Measurements from ENCODE around the gene NSD2.
"Not testable (repeated sequence)": the region's sequence is repeated elsewhere in the genome, so short reads cannot be mapped to it uniquely, and the experiment has no call there.

The NSD2 gene

DNA sequence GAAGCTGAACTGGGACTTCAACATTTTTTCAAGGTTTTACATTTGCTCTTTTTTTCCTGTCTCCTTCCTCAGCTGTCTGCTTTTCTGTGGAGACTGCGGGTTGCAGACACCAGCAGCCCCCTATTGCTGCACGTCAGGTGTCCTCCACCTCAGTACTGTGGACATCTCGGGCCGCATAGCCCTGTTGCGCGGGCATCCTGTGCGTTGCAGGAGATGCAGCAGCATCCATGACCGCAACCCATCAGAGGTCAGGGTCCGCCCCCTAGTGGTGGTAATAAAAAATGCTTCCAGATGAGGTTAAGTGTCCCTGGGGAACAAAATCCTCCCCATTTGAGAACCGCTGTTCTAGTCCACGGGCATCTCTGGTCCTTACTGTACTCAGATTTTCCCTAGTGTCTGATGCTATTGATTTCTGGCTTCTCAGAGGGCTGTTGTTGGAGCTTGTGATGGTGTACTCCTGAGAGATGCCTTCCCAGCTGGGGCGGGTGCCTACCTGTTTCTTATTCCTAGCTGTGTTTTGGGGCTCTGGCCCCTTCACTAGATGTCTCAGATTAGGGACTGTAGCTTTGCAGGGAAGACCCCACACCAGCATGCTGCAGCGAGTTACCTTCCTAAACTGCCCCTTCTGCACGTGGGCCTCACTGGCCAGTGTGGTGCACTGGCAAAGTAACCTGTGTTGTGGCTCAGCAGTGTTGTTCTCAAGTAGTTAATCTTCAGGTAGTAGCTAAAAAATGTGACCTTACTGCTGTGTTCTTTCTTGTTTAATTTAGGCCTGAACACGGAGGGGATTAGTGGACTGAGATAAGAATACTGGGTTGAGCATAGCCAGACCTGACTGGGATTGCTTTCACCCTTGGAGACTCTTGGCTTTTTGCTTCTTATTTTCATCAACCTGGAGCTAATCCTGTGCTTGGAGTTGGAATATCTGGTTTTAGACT, 28.2 kb downstream of the NSD2 start:
- DNase-seq: peak; percentile 84

DNA sequence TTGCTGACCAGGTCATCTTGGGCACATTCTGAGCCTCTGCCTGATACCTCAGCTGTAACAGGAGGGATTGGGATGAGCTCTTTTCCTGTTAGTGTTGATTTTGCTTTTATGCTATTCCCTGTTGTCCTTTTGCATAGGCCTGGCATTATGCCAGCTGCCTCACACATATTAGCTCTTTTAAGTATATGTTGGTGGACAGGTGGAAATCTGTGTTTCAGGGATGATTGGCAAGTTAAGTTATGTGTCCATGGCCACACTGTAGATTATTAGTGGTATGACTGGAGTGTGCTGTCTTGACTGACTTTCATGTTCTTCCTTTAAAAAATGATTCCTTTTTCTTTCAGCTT, 28.9 kb downstream of the NSD2 start:
- DNase-seq: no peak

GRCh38 chr4:1900624-1901023, 29.4 kb downstream of the NSD2 start:
- no peak for DNase-seq

DNA sequence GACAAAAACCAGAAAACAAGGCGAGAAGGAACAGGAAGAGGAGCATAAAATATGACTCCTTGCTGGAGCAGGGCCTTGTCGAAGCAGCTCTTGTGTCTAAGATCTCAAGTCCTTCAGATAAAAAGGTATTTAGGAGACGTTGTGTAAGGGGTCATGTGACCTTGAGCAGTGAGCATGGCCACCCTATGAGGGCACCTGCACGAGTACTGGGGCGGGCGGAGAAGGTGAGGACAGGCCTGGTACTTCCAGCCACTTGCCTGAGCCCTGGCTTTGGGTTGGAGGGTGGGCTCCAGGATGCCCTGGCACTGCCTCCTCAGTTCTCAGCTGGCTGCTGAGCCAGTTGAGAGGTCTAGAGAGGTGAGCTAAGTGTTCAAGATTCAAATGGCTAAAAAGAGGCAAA, 29.9 kb downstream of the NSD2 start:
- no peak for DNase-seq

DNA sequence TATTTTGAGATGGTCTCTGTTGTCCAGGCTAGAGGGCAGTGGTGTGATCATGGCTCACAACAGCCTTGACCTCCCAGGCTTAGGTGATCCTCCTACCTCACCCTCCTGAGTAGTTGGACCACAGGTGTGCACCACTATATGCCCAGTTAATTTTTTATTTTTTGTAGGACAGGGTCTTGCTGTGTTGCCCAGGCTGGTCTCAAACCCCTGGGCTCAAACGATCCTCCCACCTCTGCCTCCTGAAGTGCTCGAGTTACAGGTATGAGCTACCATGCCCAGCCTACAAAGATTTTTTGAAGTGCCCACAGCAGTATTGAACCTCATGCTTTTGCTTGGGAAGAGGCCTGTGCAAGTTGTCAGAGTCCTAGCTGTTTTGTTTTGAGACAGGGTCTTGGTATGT, 31.1 kb downstream of the NSD2 start:
- DNase-seq: no peak

DNA sequence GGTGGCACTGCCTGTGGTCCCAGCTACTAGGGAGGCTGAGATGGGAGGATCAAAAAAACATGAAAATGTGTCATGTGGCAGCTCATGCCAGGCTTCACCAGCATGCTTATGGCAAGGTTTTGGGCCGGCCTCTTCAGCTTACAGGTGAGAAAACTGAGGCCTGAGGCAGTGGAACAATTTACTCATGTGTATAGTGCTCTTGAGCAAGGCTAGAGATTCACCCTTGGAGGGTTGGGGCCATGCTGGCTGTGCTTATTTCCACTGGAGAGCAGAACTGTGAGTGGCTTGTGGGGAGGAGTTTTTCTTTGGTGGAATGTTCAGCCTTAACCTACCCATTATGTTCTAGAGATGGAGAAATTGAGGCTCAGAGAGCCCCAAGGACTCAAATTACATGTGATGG, 31.8 kb downstream of the NSD2 start:
- no peak for DNase-seq

DNA sequence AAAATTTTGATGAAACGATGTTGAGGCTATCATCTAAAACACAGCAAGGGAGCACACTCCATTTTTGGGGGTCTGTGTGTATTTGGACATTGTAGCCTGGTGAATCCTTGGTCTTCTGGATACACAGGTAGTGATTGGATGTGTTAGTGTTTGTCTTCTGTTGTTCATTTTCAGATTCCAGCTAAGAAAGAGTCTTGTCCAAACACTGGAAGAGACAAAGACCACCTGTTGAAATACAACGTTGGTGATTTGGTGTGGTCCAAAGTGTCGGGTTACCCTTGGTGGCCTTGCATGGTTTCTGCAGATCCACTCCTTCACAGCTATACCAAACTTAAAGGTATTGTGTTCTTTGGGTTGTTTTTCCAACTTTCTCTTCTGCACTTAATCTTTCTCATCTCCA, 32.8 kb downstream of the NSD2 start:
- DNase-seq: no peak

DNA sequence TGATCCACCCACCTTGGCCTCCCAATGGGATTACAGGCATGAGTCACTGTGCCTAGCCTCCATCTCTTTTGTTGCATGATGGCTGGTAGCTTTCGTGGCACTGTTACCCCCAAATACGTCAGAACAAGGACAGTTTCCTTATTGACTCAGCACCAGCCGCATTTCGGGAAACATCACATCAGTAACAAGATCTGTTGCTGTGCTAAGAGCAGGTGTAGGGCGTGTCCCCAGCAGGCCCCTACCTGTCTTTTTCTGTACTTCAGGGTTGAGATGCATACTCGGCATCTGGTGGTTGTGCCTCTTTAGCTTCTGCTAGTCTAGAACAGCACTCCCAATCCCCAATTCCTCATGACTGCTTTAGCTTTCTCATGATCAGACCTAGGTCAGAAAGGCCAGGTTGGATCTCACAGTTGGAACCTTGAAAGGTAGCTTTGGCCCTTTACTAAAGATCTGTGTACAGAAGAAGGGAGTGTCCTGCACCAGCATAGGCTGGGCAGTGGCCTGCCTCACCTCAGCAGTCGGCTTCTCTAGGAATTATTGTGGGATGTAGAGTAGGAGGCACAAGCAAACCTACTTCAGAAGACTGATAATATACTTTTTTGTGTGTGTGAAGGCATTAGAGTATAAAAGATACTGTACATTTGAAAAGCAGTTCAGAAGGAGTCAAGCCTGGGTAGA, 36.8 kb downstream of the NSD2 start:
- no peak for DNase-seq

- DNase-seq: not testable (repeated sequence)
Measured at GRCh38 chr4:1909696-1910095, 38.5 kb downstream of the NSD2 start.

DNA sequence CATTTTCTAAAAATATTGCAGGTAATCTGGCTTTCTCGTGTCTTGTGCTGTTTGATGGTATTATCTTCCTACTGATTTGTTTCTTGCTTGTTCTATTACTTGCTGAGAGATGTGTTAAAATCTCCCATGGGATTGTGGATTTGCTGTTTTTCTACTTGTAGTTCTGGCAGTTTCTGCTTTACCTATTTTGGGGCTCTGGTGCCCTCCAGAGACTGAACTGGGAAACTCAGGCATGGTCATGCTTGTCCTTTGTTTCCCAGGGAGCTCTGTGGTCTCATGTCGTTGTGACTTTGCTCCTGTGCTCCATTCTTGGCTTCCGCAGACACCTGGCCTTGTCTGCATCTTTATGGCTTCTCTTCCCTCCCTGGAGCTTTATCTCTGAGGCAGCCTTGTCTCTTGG, 39.5 kb downstream of the NSD2 start:
- peak; percentile 62 for DNase-seq

- DNase-seq: not testable (repeated sequence)
Measured at GRCh38 chr4:1911316-1911715, 40.1 kb downstream of the NSD2 start.

GRCh38 chr4:1922821-1923220, 51.6 kb downstream of the NSD2 start:
- DNase-seq: no peak

DNA sequence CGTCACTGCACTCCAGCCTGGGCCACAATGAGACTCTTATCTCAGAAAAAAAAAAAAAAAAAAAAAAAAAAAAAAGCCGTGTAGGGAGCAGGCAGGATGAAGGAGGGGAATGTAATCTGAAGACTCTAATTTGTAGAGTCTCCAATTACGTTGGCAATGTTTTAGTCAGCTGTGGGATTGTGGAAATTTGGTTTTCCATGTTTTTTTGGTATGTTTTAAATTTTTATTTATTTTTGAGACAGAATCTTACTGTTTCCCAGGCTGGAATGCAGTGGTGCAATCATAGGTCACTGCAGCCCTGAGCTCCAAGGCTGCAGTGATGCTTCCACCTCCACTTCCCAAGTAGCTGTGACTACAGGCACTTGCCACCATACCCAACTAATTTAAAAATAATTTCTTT, 56.5 kb downstream of the NSD2 start:
- DNase-seq: no peak

DNA sequence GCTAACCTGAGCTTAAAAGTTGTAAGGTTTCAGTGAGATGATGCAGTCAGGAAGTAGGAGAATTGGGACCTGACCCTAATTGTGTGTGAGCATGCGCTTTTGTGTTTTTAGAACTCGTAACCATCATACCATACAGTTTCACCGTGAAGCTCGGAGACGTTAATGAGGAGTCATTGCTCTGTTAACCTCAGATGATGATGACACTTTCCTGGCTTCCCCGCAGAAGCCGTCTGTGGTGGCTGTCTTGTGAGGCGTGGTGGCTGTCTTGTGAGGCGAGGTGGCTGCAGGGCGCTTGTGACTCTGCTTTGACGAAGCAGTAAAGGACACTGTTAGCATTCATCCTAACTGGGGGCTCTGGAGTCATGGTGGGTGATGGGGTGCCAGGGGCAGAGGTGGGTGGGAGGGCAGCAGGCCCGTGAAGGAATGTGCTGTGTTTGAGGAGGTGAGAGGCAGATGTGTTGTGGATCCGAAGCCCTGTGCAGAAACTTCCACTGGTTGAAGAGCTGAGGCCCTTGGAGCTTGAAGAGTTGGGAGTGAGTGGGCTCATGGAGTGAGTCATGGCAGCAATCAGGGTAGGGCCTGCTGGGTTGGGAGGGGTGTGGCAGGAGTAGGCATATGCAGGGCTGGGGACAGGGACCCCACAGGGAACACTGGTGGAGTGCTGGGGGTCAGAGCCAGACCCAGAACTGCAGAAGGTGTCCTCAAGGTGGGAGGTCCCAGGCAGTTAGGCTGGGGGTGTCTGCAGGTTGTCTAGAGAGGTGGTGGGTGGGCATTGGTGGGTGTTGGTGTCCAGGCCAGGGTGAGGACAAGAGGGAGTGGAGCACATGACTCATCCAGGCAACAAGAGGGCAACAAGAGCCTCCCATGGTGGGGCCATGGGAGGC, 57.4 kb downstream of the NSD2 start:
- DNase-seq: peak; percentile 31

GRCh38 chr4:1932736-1933135, 61.5 kb downstream of the NSD2 start:
- DNase-seq: no peak

- DNase-seq: no peak
Measured at GRCh38 chr4:1933700-1934099, 62.5 kb downstream of the NSD2 start.

DNA sequence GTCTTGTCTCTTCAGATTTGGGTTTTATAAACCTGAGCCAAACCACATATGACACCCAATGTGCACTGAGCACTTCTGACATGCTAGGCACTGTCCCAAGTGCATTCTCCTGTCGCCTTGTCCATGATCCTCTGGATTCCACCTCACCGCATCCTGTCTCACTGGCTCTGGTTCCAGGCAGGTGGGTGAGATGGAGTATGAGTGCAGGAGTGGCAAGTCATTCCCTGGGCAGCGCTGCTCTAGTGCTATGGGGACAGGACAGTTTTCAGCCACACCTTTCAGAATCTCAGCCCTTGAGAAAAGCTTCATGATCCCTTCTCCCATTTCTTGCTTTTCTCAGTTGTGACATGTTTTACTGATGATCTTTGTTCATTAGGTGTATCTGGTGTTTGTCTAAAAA, 66.4 kb downstream of the NSD2 start:
- no peak for DNase-seq

DNA sequence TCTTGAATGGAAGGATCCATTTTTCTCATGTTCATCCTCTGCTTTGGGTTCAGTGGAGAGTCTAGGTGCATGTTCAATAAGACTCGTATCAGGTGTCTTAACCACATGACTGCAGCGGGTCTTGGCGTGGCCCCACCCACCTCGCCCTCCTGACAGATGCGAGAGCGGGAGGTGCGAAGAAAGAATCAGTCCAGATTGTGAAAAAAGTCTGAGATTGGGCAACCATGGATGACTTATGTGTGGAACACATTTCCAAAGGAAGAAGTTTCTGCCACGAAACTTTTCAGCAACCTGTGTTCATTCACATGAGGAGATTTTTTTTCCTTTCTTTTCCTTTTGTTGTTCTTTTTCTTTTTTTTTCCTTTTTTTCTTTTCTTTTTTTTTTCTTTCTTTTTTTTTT, 66.8 kb downstream of the NSD2 start:
- DNase-seq: no peak

DNA sequence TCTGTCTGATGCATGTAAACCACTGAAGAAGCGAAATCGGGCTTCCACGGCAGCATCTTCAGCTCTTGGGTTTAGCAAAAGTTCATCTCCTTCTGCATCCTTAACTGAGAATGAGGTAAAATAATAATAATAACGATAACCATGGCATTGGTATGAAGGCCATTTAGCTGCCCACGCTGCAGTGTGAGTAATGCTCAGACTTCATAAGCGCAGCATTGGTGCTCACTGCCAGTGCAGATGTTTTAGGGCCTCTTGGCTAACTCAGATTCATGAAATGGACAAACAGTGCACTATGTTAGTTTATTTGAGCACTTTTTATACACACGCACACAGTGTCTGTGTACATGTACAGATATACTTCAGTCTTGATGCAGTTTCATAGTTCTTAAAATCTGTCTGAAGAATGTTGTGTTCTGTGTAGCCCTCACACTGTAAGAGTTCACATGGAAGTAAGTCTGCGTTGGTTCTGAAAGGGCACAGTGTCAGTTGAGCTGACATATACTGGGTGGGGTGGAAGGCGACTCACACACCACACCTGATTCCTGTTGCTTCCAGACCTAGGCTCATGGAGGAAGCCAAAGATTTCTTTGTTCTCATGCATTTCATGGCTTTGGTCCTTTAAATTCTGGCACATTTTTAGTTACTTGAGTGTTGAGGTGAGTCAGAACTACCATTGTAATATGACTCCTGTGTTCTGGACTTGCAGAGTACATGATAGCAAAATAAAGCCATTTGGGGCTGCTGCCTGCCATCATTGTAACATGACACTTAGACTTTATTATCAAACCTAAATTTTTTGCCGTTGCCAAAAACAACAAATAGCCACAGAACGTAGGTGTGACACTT, 68.7 kb downstream of the NSD2 start:
- no peak for DNase-seq

DNA sequence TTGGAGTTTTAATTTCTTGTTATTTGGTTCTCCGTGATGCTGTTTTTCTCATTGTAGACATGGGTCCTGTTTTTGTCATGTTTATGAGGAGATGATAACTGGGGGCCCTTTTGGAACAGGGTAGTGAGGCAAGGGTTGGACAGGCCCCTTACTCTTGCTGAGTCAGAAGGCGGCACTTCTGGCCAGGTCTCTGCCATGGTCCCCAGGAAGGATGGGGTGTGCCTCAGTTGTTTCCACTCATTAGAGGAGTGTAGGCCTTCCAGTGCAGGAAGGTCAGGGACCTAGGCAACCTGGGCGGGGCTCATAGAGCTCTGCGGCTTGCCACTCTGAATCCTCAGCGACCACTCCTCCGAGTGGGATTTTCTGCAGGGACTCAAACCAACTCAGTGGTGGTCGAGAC, 69.4 kb downstream of the NSD2 start:
- DNase-seq: no peak

- no peak for DNase-seq
Measured at GRCh38 chr4:1943928-1944327, 72.7 kb downstream of the NSD2 start.

DNA sequence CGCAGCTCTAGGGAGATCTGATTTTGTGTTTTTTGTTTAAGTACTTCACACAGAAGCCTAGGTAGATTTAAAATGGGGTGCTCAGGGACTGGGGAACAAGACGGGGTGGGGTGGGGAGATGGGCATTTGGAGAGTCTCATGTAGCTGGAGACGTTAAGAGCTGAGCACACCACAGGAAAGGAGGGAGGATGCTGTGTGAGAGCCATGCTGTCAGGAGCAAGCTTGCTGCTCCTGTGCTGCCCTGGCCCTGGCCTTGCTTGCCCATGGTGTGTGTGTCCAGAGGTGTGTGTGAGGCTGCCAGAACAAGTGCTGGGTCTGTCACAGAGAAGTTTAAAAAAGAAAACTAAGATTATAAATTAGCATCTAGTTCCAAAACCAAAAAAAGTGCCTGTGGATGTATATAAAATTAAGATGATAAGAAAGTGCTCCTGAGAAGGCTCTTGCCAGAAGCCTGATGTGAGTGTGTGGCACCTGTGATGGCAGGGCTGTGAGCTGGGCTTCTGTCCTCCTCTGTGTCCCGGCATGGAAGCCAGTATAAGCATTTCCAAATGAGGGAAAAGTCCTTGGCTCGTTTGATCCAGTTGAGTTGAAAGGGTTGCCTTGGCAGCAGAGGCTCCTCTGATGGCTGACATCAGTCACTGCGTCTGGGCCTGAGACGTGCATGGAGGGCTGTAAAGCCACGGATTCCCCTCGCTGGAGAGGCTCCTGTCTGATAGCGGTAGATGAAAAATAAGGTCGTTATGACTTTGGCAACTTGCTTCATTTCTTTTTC, 74.1 kb downstream of the NSD2 start:
- DNase-seq: no peak

All from hematopoietic multipotent progenitor cell treated with erythropoietin and hydrocortisone succinate and interleukin-3 and kit ligand, for 8 days (in vitro differentiated cells).